ENCODE results near the gene WWTR1. TPM values are rescaled to one million over a fixed set of nuclear protein-coding genes. Genes with fewer than 3 reads are reported as not detected.

The WWTR1 gene
- total RNA-seq, 1 donor from 2014 or later: 98.0 TPM

GRCh38 chr3:149579161-149579560 is 78.7 kb downstream of the WWTR1 start:
- Mint-ChIP-seq H3K4me3 (no peak overlapping the region), H3K4me1 (peaks cover 42% of the 10 kb centered on the region)
- no peak for DNase-seq (ENCODE audit: low spot score in 2 of 2, unreplicated experiment in 2 of 2)

DNA sequence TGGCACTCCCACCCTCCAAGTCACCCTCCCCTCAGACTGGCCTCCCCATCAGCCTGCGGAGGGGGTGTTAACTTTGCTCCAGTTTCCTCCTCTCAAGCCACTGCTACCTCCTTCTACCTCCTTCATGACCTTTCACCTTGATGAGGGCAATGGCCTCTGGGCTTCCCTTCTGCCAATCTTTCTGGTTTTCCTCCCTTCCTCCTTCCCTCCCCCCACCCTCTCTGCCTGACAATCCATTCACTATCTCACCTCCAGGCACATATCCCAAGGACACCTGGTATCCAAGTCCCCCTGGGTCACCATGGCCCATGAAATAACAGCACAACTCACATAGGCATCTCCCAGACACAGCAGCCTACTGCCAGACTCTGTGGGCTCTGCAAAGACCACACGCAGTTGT is 80.0 kb downstream of the WWTR1 start:
- peaks cover 42% of the 10 kb centered on the region for H3K4me1 Mint-ChIP-seq
- no peak for DNase-seq (ENCODE audit: low spot score in 2 of 2, unreplicated experiment in 2 of 2)
- no peaks in the 10 kb centered on the region for H3K9me3 Mint-ChIP-seq
- H3K36me3 Mint-ChIP-seq: peaks cover 5% of the 10 kb centered on the region
- no peaks in the 10 kb centered on the region for H3K27me3 Mint-ChIP-seq (ENCODE audit: low read depth)
- peak overlapping the region; percentile 93 for H3K27ac Mint-ChIP-seq
- TF ChIP-seq, protein P1, sequence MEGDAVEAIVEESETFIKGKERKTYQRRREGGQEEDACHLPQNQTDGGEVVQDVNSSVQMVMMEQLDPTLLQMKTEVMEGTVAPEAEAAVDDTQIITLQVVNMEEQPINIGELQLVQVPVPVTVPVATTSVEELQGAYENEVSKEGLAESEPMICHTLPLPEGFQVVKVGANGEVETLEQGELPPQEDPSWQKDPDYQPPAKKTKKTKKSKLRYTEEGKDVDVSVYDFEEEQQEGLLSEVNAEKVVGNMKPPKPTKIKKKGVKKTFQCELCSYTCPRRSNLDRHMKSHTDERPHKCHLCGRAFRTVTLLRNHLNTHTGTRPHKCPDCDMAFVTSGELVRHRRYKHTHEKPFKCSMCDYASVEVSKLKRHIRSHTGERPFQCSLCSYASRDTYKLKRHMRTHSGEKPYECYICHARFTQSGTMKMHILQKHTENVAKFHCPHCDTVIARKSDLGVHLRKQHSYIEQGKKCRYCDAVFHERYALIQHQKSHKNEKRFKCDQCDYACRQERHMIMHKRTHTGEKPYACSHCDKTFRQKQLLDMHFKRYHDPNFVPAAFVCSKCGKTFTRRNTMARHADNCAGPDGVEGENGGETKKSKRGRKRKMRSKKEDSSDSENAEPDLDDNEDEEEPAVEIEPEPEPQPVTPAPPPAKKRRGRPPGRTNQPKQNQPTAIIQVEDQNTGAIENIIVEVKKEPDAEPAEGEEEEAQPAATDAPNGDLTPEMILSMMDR (IDR thresholded peaks at IDR 0.05; ENCODE audit: unreplicated experiment): no peak
- no peak overlapping the region for H3K4me3 Mint-ChIP-seq

More at GRCh38 chr3:149579161-149579560, 78.7 kb downstream of the WWTR1 start:
- Mint-ChIP-seq H3K27me3 (ENCODE audit: low read depth) (no peaks in the 10 kb centered on the region), H3K9me3 (no peaks in the 10 kb centered on the region), H3K27ac (no peak overlapping the region), H3K36me3 (no peaks in the 10 kb centered on the region)
- TF ChIP-seq, protein P1 (IDR thresholded peaks at IDR 0.05; ENCODE audit: unreplicated experiment): no peak

DNA sequence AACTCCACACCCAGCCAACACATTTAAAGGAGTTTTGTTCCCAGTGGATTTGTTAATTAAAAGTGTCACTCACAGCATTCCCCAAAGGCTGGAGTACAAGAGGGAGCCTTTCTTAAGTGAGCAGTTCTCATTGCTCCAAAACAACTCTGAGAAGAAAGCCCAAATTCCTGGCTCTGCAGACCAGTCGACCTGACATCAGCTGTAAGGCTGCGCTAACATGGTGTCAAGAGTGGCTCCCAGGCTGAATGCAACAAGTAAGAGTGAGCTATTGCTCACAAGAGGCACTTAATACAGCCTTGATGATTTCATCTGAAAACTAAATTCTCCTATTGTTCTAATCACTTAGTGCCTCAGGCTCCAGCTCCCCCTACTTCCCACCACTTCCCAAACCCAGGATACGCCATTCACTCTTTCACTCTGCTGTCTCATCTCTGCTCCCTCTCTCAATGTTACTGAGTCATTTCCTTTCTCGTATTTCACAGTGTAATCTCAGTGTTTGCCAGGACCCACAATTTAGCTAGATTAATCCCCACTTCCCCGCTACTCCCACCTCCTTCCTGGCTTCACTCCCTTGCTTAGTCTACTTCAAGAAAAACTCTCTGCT is 81.8 kb downstream of the WWTR1 start:
- peaks cover 16% of the 10 kb centered on the region for H3K36me3 Mint-ChIP-seq
- H3K4me3 Mint-ChIP-seq: no peak overlapping the region
- peak overlapping the region; percentile 77 for H3K27ac Mint-ChIP-seq

DNA sequence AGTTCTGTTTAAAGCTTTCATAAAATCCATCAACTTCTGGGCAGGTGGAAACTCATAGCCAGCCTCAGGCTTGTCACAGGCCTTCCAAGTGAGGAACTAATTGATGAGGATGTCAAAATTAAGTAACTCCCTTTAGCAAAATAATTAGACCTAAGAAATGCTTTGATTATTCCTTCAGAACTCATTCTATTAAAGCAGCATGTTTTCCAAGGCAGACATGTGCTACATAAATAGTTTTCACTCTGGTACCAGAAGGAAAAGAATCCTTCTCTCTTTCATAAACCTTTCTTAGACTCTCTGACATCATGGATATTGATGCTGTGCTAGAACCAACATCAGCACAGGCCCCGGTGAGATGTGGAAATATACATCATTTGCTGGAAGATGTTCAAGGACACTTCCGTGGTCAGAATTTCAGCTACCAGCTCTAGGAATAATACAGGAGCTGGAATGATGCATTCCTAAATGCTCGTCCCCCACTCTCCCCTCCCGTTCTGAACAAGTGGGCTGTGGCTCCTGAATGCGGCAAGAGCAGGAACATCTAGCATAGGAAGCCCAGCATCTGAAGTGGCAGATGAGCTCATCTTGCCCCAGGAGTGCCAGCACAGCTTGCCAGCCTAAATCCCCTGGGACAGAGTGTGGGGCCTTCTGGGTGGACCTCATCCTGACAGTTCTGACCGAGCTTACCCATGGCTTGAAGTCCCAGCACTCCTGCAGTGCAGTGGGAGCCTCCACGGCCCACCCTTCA is 82.4 kb downstream of the WWTR1 start:
- DNase-seq (ENCODE audit: low spot score in 2 of 2, unreplicated experiment in 2 of 2): no peak
- TF ChIP-seq, protein P1 (IDR thresholded peaks at IDR 0.05; ENCODE audit: unreplicated experiment): no peak
- peaks cover 33% of the 10 kb centered on the region for H3K4me1 Mint-ChIP-seq
- peaks cover 17% of the 10 kb centered on the region for H3K36me3 Mint-ChIP-seq
- H3K9me3 Mint-ChIP-seq: no peaks in the 10 kb centered on the region
- peak overlapping the region; percentile 77 for H3K27ac Mint-ChIP-seq
- H3K27me3 Mint-ChIP-seq (ENCODE audit: low read depth): no peaks in the 10 kb centered on the region
- H3K4me3 Mint-ChIP-seq: no peak overlapping the region

More for the DNA sequence above, 81.8 kb downstream of the WWTR1 start:
- Mint-ChIP-seq H3K4me1 (peaks cover 35% of the 10 kb centered on the region), H3K27me3 (ENCODE audit: low read depth) (no peaks in the 10 kb centered on the region), H3K9me3 (no peaks in the 10 kb centered on the region)
- TF ChIP-seq, protein P1 (IDR thresholded peaks at IDR 0.05; ENCODE audit: unreplicated experiment): no peak
- no peak for DNase-seq (ENCODE audit: low spot score in 2 of 2, unreplicated experiment in 2 of 2)

DNA sequence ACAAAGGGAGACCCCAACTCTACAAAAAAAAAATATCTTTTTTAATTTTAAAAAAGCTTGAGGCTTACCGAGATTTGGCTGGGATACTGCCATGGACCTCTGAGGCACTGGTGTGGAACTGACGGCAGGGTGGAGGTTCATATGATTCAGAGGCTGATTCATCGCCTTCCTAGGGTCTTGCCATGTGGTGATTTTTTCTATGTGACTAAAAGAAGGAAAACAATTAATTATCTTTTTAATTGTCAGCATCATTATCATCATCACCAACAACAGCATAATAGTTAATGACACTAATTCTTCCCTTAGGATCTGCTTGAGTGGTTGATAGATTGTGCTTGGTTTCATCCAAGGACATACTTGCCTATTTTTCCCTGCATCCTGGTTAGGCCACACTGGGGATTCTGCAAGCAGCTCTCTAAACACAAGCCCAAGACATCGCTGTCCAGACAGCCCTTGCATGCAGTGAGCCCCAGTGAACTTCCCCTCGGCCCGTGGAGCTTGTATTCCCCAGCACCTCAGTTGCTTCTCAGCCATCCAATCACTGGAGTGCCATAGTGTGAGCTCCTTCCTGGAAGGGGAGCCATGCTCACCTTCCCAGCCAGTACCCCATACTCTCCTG is 84.9 kb downstream of the WWTR1 start:
- Mint-ChIP-seq H3K9me3 (no peaks in the 10 kb centered on the region), H3K27me3 (ENCODE audit: low read depth) (no peaks in the 10 kb centered on the region), H3K36me3 (peaks cover 23% of the 10 kb centered on the region), H3K4me3 (no peak overlapping the region), H3K27ac (no peak overlapping the region), H3K4me1 (peaks cover 28% of the 10 kb centered on the region)
- DNase-seq (ENCODE audit: low spot score in 2 of 2, unreplicated experiment in 2 of 2): no peak
- TF ChIP-seq, protein P1 (IDR thresholded peaks at IDR 0.05; ENCODE audit: unreplicated experiment): no peak
